HCT116 (cell line): ENCODE data around the gene C1S. TPM values are rescaled to one million over a fixed set of nuclear protein-coding genes. Genes with fewer than 3 reads are reported as not detected.

Experiments
- ATAC-seq: fragments of 200-7000 bp; cut with Tn5 transposase; 2 replicates; pipeline ENCODE4 v1.9.1; 2020; ENCODE audit warnings: mild to moderate bottlenecking, moderate library complexity
- BruUV-seq: library from RNA; stranded (reverse); fragments of 400-500 nt; replicated peaks from 2 replicates; lab custom pipeline; 2021; lab: Mats Ljungman, UMichigan
- CTCF ChIA-PET: fragments of 300-600 bp; sonication (Branson Sonifier 250); formaldehyde crosslinking; loops from one replicate; lab custom pipeline; 2021; ENCODE audit warnings: antibody characterized with exemption; lab: Charles Lee
- POLR2A ChIA-PET: fragments of 300-600, 350-600 bp; sonication (Branson Sonifier 250); formaldehyde crosslinking; loops from one replicate; lab custom pipeline; 2021; ENCODE audit warnings: antibody characterized with exemption; lab: Charles Lee
- RAD21 ChIA-PET, 2 experiments: fragments of 300-600 bp; sonication (Branson Sonifier 250); formaldehyde crosslinking; loops; one replicate each; lab custom pipeline; 2023; ENCODE audit warnings: low total read pairs in 2 of 2; ENCODE audit not compliant: uncharacterized antibody in 2 of 2, unreplicated experiment in 2 of 2, low non-redundant PET in 1 of 2; lab: Charles Lee
- DNase-seq: peaks from one replicate; pipeline ENCODE4 v3.0.0-alpha.2; 2010; ENCODE audit warnings: low read depth, low spot score
- H2AFZ ChIP-seq: fragments of 200-600 bp; shearing (Covaris generic), sonication (generic); 2 replicates; pipeline ENCODE4 v1.6.1; 2017; ENCODE audit warnings: low read depth, mixed run types, mixed read lengths, antibody characterized with exemption, low read length; ENCODE audit not compliant: poor library complexity, severe bottlenecking
- H3K27ac ChIP-seq: 2 replicates; pipeline ENCODE4 v1.5.1; 2012; ENCODE audit warnings: low read depth, low read length
- H3K27me3 ChIP-seq: fragments of 200-600 bp; sonication (generic); 2 replicates; pipeline ENCODE4 v1.6.1; 2016; ENCODE audit warnings: mixed run types, low read length, mixed read lengths; ENCODE audit not compliant: insufficient read depth
- H3K36me3 ChIP-seq, 2 experiments: fragments of 200-500 bp in 1 of 2; fragments of 200-600 bp in 1 of 2; sonication (Bioruptor generic) in 1 of 2; sonication (generic) in 1 of 2; 2 replicates each; pipeline versions ENCODE4 v1.5.1 to v1.6.1; 2014 to 2016; ENCODE audit warnings: low read length in 2 of 2, inconsistent platforms in 1 of 2, mixed read lengths in 1 of 2, mixed run types in 1 of 2; ENCODE audit not compliant: insufficient read depth in 2 of 2, control insufficient read depth in 1 of 2
- H3K4me1 ChIP-seq, 2 experiments: fragments of 200-600 bp in 1 of 2; sonication (generic) in 1 of 2; 2 replicates each; pipeline versions ENCODE4 v1.5.1 to v1.6.1; 2012 to 2017; ENCODE audit warnings: low read length in 2 of 2, inconsistent platforms in 1 of 2, mild to moderate bottlenecking in 1 of 2, mixed read lengths in 1 of 2, mixed run types in 1 of 2, moderate library complexity in 1 of 2; ENCODE audit not compliant: insufficient read depth in 2 of 2, control insufficient read depth in 1 of 2
- H3K4me2 ChIP-seq: fragments of 200-600 bp; sonication (generic); 2 replicates; pipeline ENCODE4 v1.6.1; 2017; ENCODE audit warnings: mixed run types, low read length, mixed read lengths
- H3K4me3 ChIP-seq, 2 experiments: fragments of 200-600 bp in 1 of 2; sonication (generic) in 1 of 2; replicated peaks in 1 of 2; 2 replicates each; pipeline ENCODE4 v1.5.1; 2011 to 2016; ENCODE audit warnings: low read length in 2 of 2, control low read depth in 1 of 2, low read depth in 1 of 2, mild to moderate bottlenecking in 1 of 2, mixed read lengths in 1 of 2, mixed run types in 1 of 2
- H3K79me2 ChIP-seq: fragments of 200-600 bp; sonication (generic); 2 replicates; pipeline ENCODE4 v1.6.1; 2017; ENCODE audit warnings: mild to moderate bottlenecking, mixed run types, low read length, moderate library complexity, mixed read lengths; ENCODE audit not compliant: insufficient read depth
- H3K9ac ChIP-seq: fragments of 200-600 bp; sonication (generic); 2 replicates; pipeline ENCODE4 v1.6.1; 2016; ENCODE audit warnings: low read length, mixed read lengths
- H3K9me2 ChIP-seq: fragments of 200-600 bp; sonication (generic), shearing (Covaris generic); 2 replicates; pipeline ENCODE4 v1.6.1; 2017; ENCODE audit warnings: mixed run types, mild to moderate bottlenecking, moderate library complexity; ENCODE audit not compliant: insufficient read depth
- H3K9me3 ChIP-seq, 2 experiments: fragments of 200-500 bp in 1 of 2; fragments of 200-600 bp in 1 of 2; sonication (Bioruptor generic) in 1 of 2; sonication (generic) in 1 of 2; 2 replicates each; pipeline ENCODE4 v1.6.1; 2014 to 2017; ENCODE audit warnings: low read length in 2 of 2, mixed read lengths in 2 of 2, inconsistent platforms in 1 of 2, low read depth in 1 of 2, mild to moderate bottlenecking in 1 of 2, mixed run types in 1 of 2, moderate library complexity in 1 of 2; ENCODE audit not compliant: control insufficient read depth in 1 of 2, insufficient read depth in 1 of 2
- H4K20me1 ChIP-seq: fragments of 200-600 bp; sonication (generic), shearing (Covaris generic); 2 replicates; pipeline ENCODE4 v1.6.1; 2017; ENCODE audit warnings: mixed run types, mild to moderate bottlenecking, moderate library complexity; ENCODE audit not compliant: insufficient read depth
- SP1 ChIP-seq: IDR thresholded peaks from 2 replicates; pipeline ENCODE4 v1.6.1; 2012; ENCODE audit warnings: low read depth
- YY1 ChIP-seq: IDR thresholded peaks from 2 replicates; pipeline ENCODE4 v1.6.1; 2011; ENCODE audit warnings: low read length, low read depth, moderate library complexity, mild to moderate bottlenecking; ENCODE audit not compliant: insufficient replicate concordance; ENCODE audit errors: extremely low read depth
- intact Hi-C: fragments of 100-400 bp; cut with micrococcal nuclease; formaldehyde crosslinking; loops from 2 replicates; pipeline ENCODE4 v1.10.0; 2022
- total RNA-seq: library from RNA; stranded (reverse); gene quantifications from one replicate; pipeline ENCODE4 v1.2.1, GENCODE V29; 2021; ENCODE audit not compliant: unreplicated experiment
- TF ChIP-seq, protein P1 (sequence below): IDR thresholded peaks from 2 replicates; pipeline ENCODE4 v1.6.1; 2011; ENCODE audit warnings: mild to moderate bottlenecking, low read length, moderate library complexity; ENCODE audit not compliant: insufficient replicate concordance; ENCODE audit errors: extremely low read depth

The C1S gene
- total RNA-seq, 1 experiment from 2014 or later: 2.4 TPM

DNA sequence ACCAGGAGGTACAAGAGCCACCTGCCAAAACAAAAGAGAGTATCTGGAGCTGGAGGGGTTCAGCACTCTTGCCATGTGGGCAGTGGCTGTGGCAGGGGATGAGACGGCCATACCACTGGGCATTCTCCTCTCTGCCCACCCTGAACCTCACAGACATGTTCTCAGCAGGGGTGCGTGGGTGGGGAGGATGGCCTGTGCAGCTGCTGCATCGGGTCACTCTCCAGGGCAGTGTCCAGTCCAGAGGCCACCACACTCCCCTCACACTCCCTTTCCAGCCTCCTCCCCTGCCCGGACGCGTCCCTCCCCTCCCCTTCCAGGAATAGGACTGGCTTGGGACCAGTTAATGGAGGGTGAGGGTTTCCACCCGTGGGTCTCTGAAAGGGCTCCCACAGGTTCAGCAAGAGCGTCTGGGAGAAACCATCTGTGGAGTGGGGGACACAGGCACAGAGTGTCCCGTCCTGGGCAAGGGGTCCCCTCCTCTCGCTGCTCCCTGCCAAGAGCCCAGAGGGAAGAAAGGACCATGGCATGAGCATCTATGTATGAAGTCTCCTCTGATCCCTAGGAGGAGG, 31.2 kb downstream of the C1S start:
- CTCF ChIA-PET: interaction anchor here (0.7 to 1.1 kb wide), 2 partner anchors 16 to 147 kb away, joined by 3 to 4 read pairs; no protein-coding TSS in a partner anchor
- peaks cover 0 to 6% of the 10 kb centered on the region in 2 experiments; a peak in 1 of 4 replicates for H3K4me1 ChIP-seq
- POLR2A ChIA-PET: interaction anchor here (0.8 to 1.7 kb wide), 3 partner anchors 16 to 148 kb away, joined by 3 to 5 read pairs (median 3); partner anchors contain the start of genes C12orf57 and RNU7-1
- H3K27me3 ChIP-seq: 0 out of 2 replicates have a peak, but pooled peaks cover 4% of the 10 kb centered on the region
- RAD21 ChIA-PET: no interaction called here
- no peak overlapping the region for H2AFZ ChIP-seq
- H3K4me3 ChIP-seq: no peak overlapping the region
- no peak overlapping the region for H3K9ac ChIP-seq
- no peak for DNase-seq
- no peaks in the 10 kb centered on the region for H3K79me2 ChIP-seq
- no peaks in the 10 kb centered on the region for H4K20me1 ChIP-seq
- H3K9me2 ChIP-seq: no peaks in the 10 kb centered on the region
- no peaks in the 10 kb centered on the region for H3K9me3 ChIP-seq
- no peak; the same call in 1 of the 2 replicates for ATAC-seq
- intact Hi-C loops: loop anchor here (1.0 to 5.0 kb wide), 3 partner anchors 119 to 167 kb away; partner anchors contain the start of genes C12orf57, EMG1 and PHB2
- TF ChIP-seq YY1 (no peak), SP1 (no peak)
- TF ChIP-seq, protein P1, sequence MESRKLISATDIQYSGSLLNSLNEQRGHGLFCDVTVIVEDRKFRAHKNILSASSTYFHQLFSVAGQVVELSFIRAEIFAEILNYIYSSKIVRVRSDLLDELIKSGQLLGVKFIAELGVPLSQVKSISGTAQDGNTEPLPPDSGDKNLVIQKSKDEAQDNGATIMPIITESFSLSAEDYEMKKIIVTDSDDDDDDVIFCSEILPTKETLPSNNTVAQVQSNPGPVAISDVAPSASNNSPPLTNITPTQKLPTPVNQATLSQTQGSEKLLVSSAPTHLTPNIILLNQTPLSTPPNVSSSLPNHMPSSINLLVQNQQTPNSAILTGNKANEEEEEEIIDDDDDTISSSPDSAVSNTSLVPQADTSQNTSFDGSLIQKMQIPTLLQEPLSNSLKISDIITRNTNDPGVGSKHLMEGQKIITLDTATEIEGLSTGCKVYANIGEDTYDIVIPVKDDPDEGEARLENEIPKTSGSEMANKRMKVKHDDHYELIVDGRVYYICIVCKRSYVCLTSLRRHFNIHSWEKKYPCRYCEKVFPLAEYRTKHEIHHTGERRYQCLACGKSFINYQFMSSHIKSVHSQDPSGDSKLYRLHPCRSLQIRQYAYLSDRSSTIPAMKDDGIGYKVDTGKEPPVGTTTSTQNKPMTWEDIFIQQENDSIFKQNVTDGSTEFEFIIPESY: no peak
- peak overlapping the region; percentile 13; the same call in 1 of the 2 replicates for H3K27ac ChIP-seq
- peak overlapping the region; percentile 54; the same call in 1 of the 2 replicates for H3K4me2 ChIP-seq
- no peaks in the 10 kb centered on the region for H3K36me3 ChIP-seq
- no TSS peak for BruUV-seq
